Mucosa of stomach (tissue), 1 donor: ENCODE results near the gene LY9.

ENCODE experiments used
- H3K27me3 ChIP-seq: one replicate; pipeline ENCODE4 v1.7.0; 2013; ENCODE audit warnings: mild to moderate bottlenecking, low read length; ENCODE audit not compliant: control insufficient read depth, insufficient read depth
- H3K36me3 ChIP-seq: one replicate; pipeline ENCODE4 v1.7.0; 2013; ENCODE audit warnings: low read length; ENCODE audit not compliant: control insufficient read depth, insufficient read depth
- H3K4me1 ChIP-seq: one replicate; pipeline ENCODE4 v1.7.0; 2013; ENCODE audit warnings: mild to moderate bottlenecking, low read length; ENCODE audit not compliant: control insufficient read depth, insufficient read depth
- H3K4me3 ChIP-seq: one replicate; pipeline ENCODE4 v1.7.0; 2013; ENCODE audit warnings: low read length
- H3K9ac ChIP-seq: one replicate; pipeline ENCODE4 v1.7.0; 2013; ENCODE audit warnings: mild to moderate bottlenecking, low read length, moderate library complexity
- H3K9me3 ChIP-seq: one replicate; pipeline ENCODE4 v1.7.0; 2013; ENCODE audit warnings: mild to moderate bottlenecking, low read length, moderate library complexity; ENCODE audit not compliant: control insufficient read depth
- donor health status: Pancreatic carcinoma.

LY9 gene

GRCh38 chr1:160798439-160798838 lies 2.5 kb downstream of the LY9 start:
- H3K9ac ChIP-seq, result no peak overlapping the region
- no peaks in the 10 kb centered on the region for H3K4me1 ChIP-seq
- no peak overlapping the region for H3K4me3 ChIP-seq

GRCh38 chr1:160799641-160800040 lies 3.7 kb downstream of the LY9 start:
- no peaks in the 10 kb centered on the region for H3K4me1 ChIP-seq
- H3K4me3 ChIP-seq, result no peak overlapping the region
- no peaks in the 10 kb centered on the region for H3K36me3 ChIP-seq
- no peaks in the 10 kb centered on the region for H3K27me3 ChIP-seq
- H3K9ac ChIP-seq, result no peak overlapping the region
- no peaks in the 10 kb centered on the region for H3K9me3 ChIP-seq

More at GRCh38 chr1:160798439-160798838, 2.5 kb downstream of the LY9 start:
- no peaks in the 10 kb centered on the region for H3K36me3 ChIP-seq
- H3K27me3 ChIP-seq, result no peaks in the 10 kb centered on the region
- no peaks in the 10 kb centered on the region for H3K9me3 ChIP-seq

- no peak overlapping the region for H3K4me3 ChIP-seq
Measured at GRCh38 chr1:160800142-160800541, 4.2 kb downstream of the LY9 start.

GRCh38 chr1:160800645-160801408 lies 4.9 kb downstream of the LY9 start:
- Histone ChIP-seq H3K9me3 (no peaks in the 10 kb centered on the region), H3K4me3 (no peak overlapping the region), H3K36me3 (no peaks in the 10 kb centered on the region), H3K9ac (no peak overlapping the region), H3K4me1 (no peaks in the 10 kb centered on the region), H3K27me3 (no peaks in the 10 kb centered on the region)

More at GRCh38 chr1:160800142-160800541, 4.2 kb downstream of the LY9 start:
- no peaks in the 10 kb centered on the region for H3K27me3 ChIP-seq
- H3K9me3 ChIP-seq, result no peaks in the 10 kb centered on the region
- no peaks in the 10 kb centered on the region for H3K4me1 ChIP-seq
- no peak overlapping the region for H3K9ac ChIP-seq
- no peaks in the 10 kb centered on the region for H3K36me3 ChIP-seq

- no peak overlapping the region for H3K4me3 ChIP-seq
- no peaks in the 10 kb centered on the region for H3K36me3 ChIP-seq
- H3K27me3 ChIP-seq, result no peaks in the 10 kb centered on the region
- H3K9me3 ChIP-seq, result no peaks in the 10 kb centered on the region
- H3K4me1 ChIP-seq, result no peaks in the 10 kb centered on the region
- H3K9ac ChIP-seq, result no peak overlapping the region
Measured at GRCh38 chr1:160801836-160802580, 6.0 kb downstream of the LY9 start.

GRCh38 chr1:160806109-160806665 lies 10.2 kb downstream of the LY9 start:
- no peaks in the 10 kb centered on the region for H3K4me1 ChIP-seq
- H3K9me3 ChIP-seq, result no peaks in the 10 kb centered on the region
- no peak overlapping the region for H3K4me3 ChIP-seq
- H3K9ac ChIP-seq, result no peak overlapping the region
- H3K27me3 ChIP-seq, result no peaks in the 10 kb centered on the region
- H3K36me3 ChIP-seq, result no peaks in the 10 kb centered on the region

GRCh38 chr1:160806784-160807183 lies 10.8 kb downstream of the LY9 start:
- no peak overlapping the region for H3K9ac ChIP-seq
- no peaks in the 10 kb centered on the region for H3K36me3 ChIP-seq
- H3K9me3 ChIP-seq, result no peaks in the 10 kb centered on the region
- no peaks in the 10 kb centered on the region for H3K27me3 ChIP-seq
- no peak overlapping the region for H3K4me3 ChIP-seq
- no peaks in the 10 kb centered on the region for H3K4me1 ChIP-seq

- Histone ChIP-seq H3K9me3 (no peaks in the 10 kb centered on the region), H3K4me1 (no peaks in the 10 kb centered on the region), H3K9ac (no peak overlapping the region), H3K36me3 (no peaks in the 10 kb centered on the region), H3K27me3 (no peaks in the 10 kb centered on the region), H3K4me3 (no peak overlapping the region)
Measured at GRCh38 chr1:160807247-160807646, 11.3 kb downstream of the LY9 start.

GRCh38 chr1:160807738-160808137 lies 11.8 kb downstream of the LY9 start:
- Histone ChIP-seq H3K4me1 (no peaks in the 10 kb centered on the region), H3K9ac (no peak overlapping the region), H3K36me3 (no peaks in the 10 kb centered on the region), H3K4me3 (no peak overlapping the region), H3K27me3 (no peaks in the 10 kb centered on the region), H3K9me3 (no peaks in the 10 kb centered on the region)

GRCh38 chr1:160808289-160808688 lies 12.3 kb downstream of the LY9 start:
- no peak overlapping the region for H3K9ac ChIP-seq
- no peaks in the 10 kb centered on the region for H3K27me3 ChIP-seq
- H3K36me3 ChIP-seq, result no peaks in the 10 kb centered on the region
- H3K9me3 ChIP-seq, result no peaks in the 10 kb centered on the region
- peaks cover under 1% of the 10 kb centered on the region for H3K4me1 ChIP-seq
- H3K4me3 ChIP-seq, result no peak overlapping the region

GRCh38 chr1:160810486-160810885 lies 14.5 kb downstream of the LY9 start:
- no peak overlapping the region for H3K9ac ChIP-seq
- H3K4me3 ChIP-seq, result no peak overlapping the region
- H3K27me3 ChIP-seq, result no peaks in the 10 kb centered on the region
- H3K36me3 ChIP-seq, result no peaks in the 10 kb centered on the region
- H3K9me3 ChIP-seq, result no peaks in the 10 kb centered on the region
- peaks cover 6% of the 10 kb centered on the region for H3K4me1 ChIP-seq

- H3K9me3 ChIP-seq, result no peaks in the 10 kb centered on the region
- H3K36me3 ChIP-seq, result no peaks in the 10 kb centered on the region
- H3K27me3 ChIP-seq, result no peaks in the 10 kb centered on the region
- no peak overlapping the region for H3K9ac ChIP-seq
- no peak overlapping the region for H3K4me3 ChIP-seq
- peaks cover 6% of the 10 kb centered on the region for H3K4me1 ChIP-seq
Measured at GRCh38 chr1:160811147-160811546, 15.2 kb downstream of the LY9 start.
